ENCODE results near the gene RNASET2. TPM values are rescaled to one million over a fixed set of nuclear protein-coding genes. Genes with fewer than 3 reads are reported as not detected.

RNASET2 gene
- total and polyA plus RNA-seq, 2 experiments from 2014 or later = 144 to 266 TPM

DNA sequence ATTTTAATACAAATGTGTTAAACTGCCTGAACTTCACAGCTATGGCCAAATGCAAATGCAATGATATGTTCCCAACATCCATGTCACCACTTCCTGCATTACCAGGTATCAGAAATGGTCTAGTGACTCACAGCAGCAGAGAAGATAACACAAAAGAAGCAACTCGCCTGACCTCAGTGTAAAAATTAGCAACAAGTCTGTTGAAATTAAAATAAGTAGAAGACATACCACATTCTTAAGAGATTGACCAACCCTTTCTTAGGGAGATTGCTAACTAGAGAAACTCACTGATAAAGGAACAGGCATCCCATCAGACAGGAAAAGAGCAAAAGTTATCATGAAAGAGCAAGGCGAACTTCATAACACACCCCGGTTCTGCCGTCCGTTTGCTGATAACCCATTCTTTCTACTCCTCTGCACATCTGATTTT, 45.1 kb downstream of the RNASET2 start:
- no peak overlapping the region for H3K4me2 ChIP-seq
- no peaks in the 10 kb centered on the region for H3K27me3 ChIP-seq
- no peaks in the 10 kb centered on the region for H3K9me3 ChIP-seq (ENCODE audit: low read depth)
- no peaks in the 10 kb centered on the region for H4K20me1 ChIP-seq (ENCODE audit: insufficient read depth, poor library complexity, severe bottlenecking)
- DNase-seq (ENCODE audit: low spot score) = no peak
- WGBS (ENCODE audit: low lambda C conversion rate, missing lambda C conversion rate) = 61% methylated on average over 5 of the region's 5 CpGs
- no peak overlapping the region for H3K27ac ChIP-seq
- no peaks in the 10 kb centered on the region for H3K79me2 ChIP-seq
- H3K4me3 ChIP-seq = no peak overlapping the region
- H3K4me1 ChIP-seq (ENCODE audit: insufficient read depth) = no peaks in the 10 kb centered on the region
- TF ChIP-seq EZH2 (IDR thresholded peaks at IDR 0.05; ENCODE audit: borderline replicate concordance) (no peak), EZH2phosphoT487 (IDR thresholded peaks at IDR 0.05; ENCODE audit: low read depth, severe bottlenecking, unreplicated experiment) (no peak)
- TF ChIP-seq, protein P1, sequence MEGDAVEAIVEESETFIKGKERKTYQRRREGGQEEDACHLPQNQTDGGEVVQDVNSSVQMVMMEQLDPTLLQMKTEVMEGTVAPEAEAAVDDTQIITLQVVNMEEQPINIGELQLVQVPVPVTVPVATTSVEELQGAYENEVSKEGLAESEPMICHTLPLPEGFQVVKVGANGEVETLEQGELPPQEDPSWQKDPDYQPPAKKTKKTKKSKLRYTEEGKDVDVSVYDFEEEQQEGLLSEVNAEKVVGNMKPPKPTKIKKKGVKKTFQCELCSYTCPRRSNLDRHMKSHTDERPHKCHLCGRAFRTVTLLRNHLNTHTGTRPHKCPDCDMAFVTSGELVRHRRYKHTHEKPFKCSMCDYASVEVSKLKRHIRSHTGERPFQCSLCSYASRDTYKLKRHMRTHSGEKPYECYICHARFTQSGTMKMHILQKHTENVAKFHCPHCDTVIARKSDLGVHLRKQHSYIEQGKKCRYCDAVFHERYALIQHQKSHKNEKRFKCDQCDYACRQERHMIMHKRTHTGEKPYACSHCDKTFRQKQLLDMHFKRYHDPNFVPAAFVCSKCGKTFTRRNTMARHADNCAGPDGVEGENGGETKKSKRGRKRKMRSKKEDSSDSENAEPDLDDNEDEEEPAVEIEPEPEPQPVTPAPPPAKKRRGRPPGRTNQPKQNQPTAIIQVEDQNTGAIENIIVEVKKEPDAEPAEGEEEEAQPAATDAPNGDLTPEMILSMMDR (IDR thresholded peaks at IDR 0.05; ENCODE audit: poor library complexity) = no peak
- H2AFZ ChIP-seq = no peak overlapping the region
- H3K36me3 ChIP-seq (replicated peaks; ENCODE audit: insufficient read depth, low read depth) = no peaks in the 10 kb centered on the region
- H3K9me2 ChIP-seq (replicated peaks; ENCODE audit: insufficient read depth) = no peaks in the 10 kb centered on the region

DNA sequence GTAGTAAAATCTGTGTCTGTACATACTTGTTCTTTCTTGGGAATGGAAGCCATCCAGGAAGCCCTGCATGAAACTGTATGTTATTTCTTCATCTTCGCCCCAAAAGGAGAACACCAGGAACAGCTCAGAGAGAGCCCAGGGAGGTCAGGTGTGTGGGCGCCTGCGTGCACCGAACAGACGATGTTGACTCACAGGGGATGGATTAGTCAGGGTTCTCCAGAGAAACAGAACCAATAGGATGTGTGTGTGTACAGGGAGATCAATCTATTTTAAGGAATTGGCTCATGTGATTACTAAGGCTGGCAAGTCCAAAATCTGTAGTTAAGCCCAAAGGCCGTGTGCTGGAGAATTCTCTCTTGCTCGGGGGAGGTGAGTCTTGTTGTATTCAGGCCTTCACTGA, 45.7 kb downstream of the RNASET2 start:
- Histone ChIP-seq H3K4me1 (ENCODE audit: insufficient read depth) (no peaks in the 10 kb centered on the region), H3K4me3 (no peak overlapping the region), H3K79me2 (no peaks in the 10 kb centered on the region), H3K27ac (no peak overlapping the region), H3K9me2 (replicated peaks; ENCODE audit: insufficient read depth) (no peaks in the 10 kb centered on the region), H4K20me1 (ENCODE audit: insufficient read depth, poor library complexity, severe bottlenecking) (no peaks in the 10 kb centered on the region), H3K4me2 (no peak overlapping the region), H3K27me3 (no peaks in the 10 kb centered on the region), H3K36me3 (replicated peaks; ENCODE audit: insufficient read depth, low read depth) (no peaks in the 10 kb centered on the region), H3K9me3 (ENCODE audit: low read depth) (no peaks in the 10 kb centered on the region), H2AFZ (no peak overlapping the region)
- WGBS (ENCODE audit: low lambda C conversion rate, missing lambda C conversion rate) = 87% methylated on average over 7 of the region's 7 CpGs
- TF ChIP-seq, protein P1 (IDR thresholded peaks at IDR 0.05; ENCODE audit: poor library complexity) = no peak
- TF ChIP-seq EZH2 (IDR thresholded peaks at IDR 0.05; ENCODE audit: borderline replicate concordance) = no peak
- no peak for TF ChIP-seq EZH2phosphoT487 (IDR thresholded peaks at IDR 0.05; ENCODE audit: low read depth, severe bottlenecking, unreplicated experiment)
- no peak for DNase-seq (ENCODE audit: low spot score)

DNA sequence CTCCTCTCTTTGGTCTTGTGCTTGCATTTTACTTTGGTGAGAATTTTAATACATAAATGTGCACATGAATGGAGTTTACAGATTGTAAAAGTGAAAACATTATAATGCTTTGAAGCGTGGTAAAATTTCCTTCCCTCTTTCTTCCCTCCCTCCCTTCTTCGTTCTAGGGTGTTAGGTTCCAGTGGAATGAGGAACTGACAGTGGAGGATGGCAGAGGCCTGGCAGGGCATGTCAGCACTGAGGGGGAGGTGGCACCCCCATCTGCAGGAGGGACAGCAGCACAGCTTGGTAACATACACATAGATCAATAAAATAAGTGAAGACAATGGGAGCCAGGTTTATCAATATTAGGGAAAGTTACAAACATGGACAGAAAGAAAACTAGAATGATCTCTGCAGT, 47.5 kb downstream of the RNASET2 start:
- H4K20me1 ChIP-seq (ENCODE audit: insufficient read depth, poor library complexity, severe bottlenecking) = no peaks in the 10 kb centered on the region
- no peaks in the 10 kb centered on the region for H3K27me3 ChIP-seq

More for the DNA sequence above, 47.5 kb downstream of the RNASET2 start:
- DNase-seq (ENCODE audit: low spot score) = no peak
- Histone ChIP-seq H3K79me2 (no peaks in the 10 kb centered on the region), H2AFZ (no peak overlapping the region), H3K4me1 (ENCODE audit: insufficient read depth) (no peaks in the 10 kb centered on the region), H3K36me3 (replicated peaks; ENCODE audit: insufficient read depth, low read depth) (no peaks in the 10 kb centered on the region), H3K9me3 (ENCODE audit: low read depth) (no peaks in the 10 kb centered on the region), H3K9me2 (replicated peaks; ENCODE audit: insufficient read depth) (no peaks in the 10 kb centered on the region), H3K27ac (no peak overlapping the region), H3K4me2 (no peak overlapping the region), H3K4me3 (no peak overlapping the region)
- WGBS (ENCODE audit: low lambda C conversion rate, missing lambda C conversion rate) = 93% methylated on average over 2 of the region's 2 CpGs
- TF ChIP-seq, protein P1 (IDR thresholded peaks at IDR 0.05; ENCODE audit: poor library complexity) = no peak
- TF ChIP-seq EZH2 (IDR thresholded peaks at IDR 0.05; ENCODE audit: borderline replicate concordance) (no peak), EZH2phosphoT487 (IDR thresholded peaks at IDR 0.05; ENCODE audit: low read depth, severe bottlenecking, unreplicated experiment) (no peak)

All from hepatocyte (in vitro differentiated cells).